Naive B cell (primary cell): Measurements from ENCODE around the gene DCP1B. TPM values are rescaled to one million over a fixed set of nuclear protein-coding genes. Genes with fewer than 3 reads are reported as not detected.
A peak's percentile ranks its signal among the peaks of the same experiment; 100 is the strongest.

Source experiments
- ATAC-seq, 2 donors: fragments of 150-1000 bp; cut with Tn5 transposase; 2 replicates each; pipeline ENCODE4 v1.10.0; 2021; ENCODE audit warnings: low read depth in 2 of 2, mild to moderate bottlenecking in 2 of 2, moderate library complexity in 2 of 2
- DNase-seq: peaks from one replicate; pipeline ENCODE4 v3.0.0; 2022
- H3K27ac Mint-ChIP-seq, 6 donors: one replicate each; pipeline ENCODE4 v1.8.0; 2020 to 2022; ENCODE audit warnings: mild to moderate bottlenecking in 6 of 6, mixed read lengths in 6 of 6, moderate library complexity in 5 of 6, inconsistent platforms in 2 of 6
- H3K27me3 Mint-ChIP-seq, 3 donors: one replicate each; pipeline ENCODE4 v1.8.0; 2021 to 2022; ENCODE audit warnings: mixed read lengths in 3 of 3, mild to moderate bottlenecking in 1 of 3
- H3K36me3 Mint-ChIP-seq, 2 donors: one replicate each; pipeline ENCODE4 v1.8.0; 2020 to 2022; ENCODE audit warnings: mixed read lengths in 2 of 2, inconsistent platforms in 1 of 2, mild to moderate bottlenecking in 1 of 2
- H3K4me1 Mint-ChIP-seq, 3 donors: one replicate each; pipeline ENCODE4 v1.8.0; 2020 to 2022; ENCODE audit warnings: mixed read lengths in 3 of 3, inconsistent platforms in 1 of 3, mild to moderate bottlenecking in 1 of 3, moderate library complexity in 1 of 3
- H3K4me3 Mint-ChIP-seq, 8 donors: one replicate each; pipeline ENCODE4 v1.8.0; 2020 to 2022; ENCODE audit warnings: mild to moderate bottlenecking in 8 of 8, mixed read lengths in 8 of 8, moderate library complexity in 8 of 8, inconsistent platforms in 2 of 8
- H3K9me3 Mint-ChIP-seq, 7 donors: one replicate each; pipeline ENCODE4 v1.8.0; 2020 to 2022; ENCODE audit warnings: mixed read lengths in 7 of 7, mild to moderate bottlenecking in 5 of 7, inconsistent platforms in 2 of 7, moderate library complexity in 1 of 7
- polyA plus RNA-seq, 6 donors: library from polyadenylated mRNA; unstranded; fragments of 300-500 nt; fragmentation: Illumina TruSeq; gene quantifications; one replicate each; pipeline ENCODE4 v1.2.3, GENCODE V29; 2021; ENCODE audit warnings: low read depth in 6 of 6

DCP1B gene
- polyA plus RNA-seq, 6 donors from 2014 or later, result 8.5 to 18.6 (median 15.8) TPM

DNA sequence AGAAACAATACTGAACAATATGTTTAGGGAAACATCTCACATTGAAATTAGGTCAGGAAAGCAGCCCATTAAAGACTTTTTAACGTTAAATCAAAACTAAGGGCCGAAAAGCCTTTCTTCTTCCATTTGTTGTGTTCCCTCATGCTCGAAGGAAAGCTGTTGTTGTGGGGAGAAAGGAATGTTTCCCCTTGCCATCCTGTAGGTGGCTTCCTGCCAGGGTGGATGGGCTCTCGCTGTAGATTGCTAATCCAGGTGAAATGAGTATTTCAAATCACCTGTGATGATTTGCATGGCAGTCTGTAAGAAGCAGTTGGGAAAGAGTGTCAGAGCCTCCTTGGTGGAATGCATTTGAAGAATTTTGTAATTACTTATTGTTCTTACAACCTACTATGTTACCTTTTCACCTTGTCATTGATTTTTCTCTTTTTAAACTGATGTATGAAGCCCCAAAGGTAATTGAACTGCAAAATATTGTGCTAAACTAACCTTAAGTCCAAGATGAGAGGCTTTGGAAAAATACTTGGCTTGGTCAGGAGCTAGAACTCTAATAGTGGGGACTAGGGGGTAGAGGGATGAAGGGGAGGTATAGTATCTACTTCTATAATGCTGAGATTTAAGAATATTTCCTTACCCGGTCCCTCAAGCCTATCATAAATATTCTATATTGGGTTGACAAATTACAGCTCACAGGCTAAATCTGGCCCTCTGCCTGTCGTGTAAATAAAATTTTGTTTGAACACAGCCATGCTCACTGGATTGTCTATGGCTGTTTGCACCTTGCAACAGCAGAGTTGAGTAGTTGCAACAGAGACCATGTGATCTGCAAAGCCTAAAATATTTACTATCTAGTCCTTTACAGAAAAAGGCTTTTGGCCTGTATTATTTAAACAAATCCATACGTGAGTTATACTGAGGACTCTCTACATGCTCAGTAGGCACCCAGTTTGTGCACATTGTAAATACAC, 7.7 kb upstream of the DCP1B start:
- H3K27me3 Mint-ChIP-seq, result peaks cover 1 to 7% (median 4%) of the 10 kb centered on the region in 3 donors
- H3K27ac Mint-ChIP-seq, result peak overlapping the region in 1 of 6 donors; percentile 76
- H3K36me3 Mint-ChIP-seq, result no peaks in the 10 kb centered on the region
- DNase-seq, result no peak
- no peaks in the 10 kb centered on the region for H3K9me3 Mint-ChIP-seq
- no peak for ATAC-seq
- H3K4me3 Mint-ChIP-seq, result no peak overlapping the region
- no peaks in the 10 kb centered on the region for H3K4me1 Mint-ChIP-seq

DNA sequence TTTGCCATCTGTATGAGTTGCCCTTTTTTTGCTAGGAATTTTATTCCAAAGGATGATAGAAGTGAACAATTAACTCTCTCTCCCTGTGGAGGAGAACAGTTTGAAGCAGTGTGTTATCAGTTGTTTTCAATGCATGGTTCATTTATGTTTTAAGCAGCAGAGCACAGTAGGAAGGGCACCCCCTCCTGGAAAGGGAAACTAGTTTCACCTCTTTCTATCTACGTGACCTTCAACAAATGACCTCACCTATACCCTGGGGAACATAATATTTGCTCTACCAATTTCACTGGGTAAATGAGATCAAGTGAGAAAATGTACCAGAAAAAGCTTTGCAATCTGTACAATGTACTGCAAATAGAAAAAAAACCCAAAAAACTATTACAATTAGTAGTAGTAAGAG, 5.4 kb upstream of the DCP1B start:
- peaks cover 0 to under 1% (median under 1%) of the 10 kb centered on the region in 3 donors for H3K4me1 Mint-ChIP-seq
- DNase-seq (no peak), ATAC-seq (peak; percentile 25 to 30)
- H3K9me3 Mint-ChIP-seq, result no peaks in the 10 kb centered on the region
- peaks cover 0 to 6% (median 0%) of the 10 kb centered on the region in 3 donors for H3K27me3 Mint-ChIP-seq
- no peaks in the 10 kb centered on the region for H3K36me3 Mint-ChIP-seq
- no peak overlapping the region for H3K4me3 Mint-ChIP-seq
- no peak overlapping the region for H3K27ac Mint-ChIP-seq

DNA sequence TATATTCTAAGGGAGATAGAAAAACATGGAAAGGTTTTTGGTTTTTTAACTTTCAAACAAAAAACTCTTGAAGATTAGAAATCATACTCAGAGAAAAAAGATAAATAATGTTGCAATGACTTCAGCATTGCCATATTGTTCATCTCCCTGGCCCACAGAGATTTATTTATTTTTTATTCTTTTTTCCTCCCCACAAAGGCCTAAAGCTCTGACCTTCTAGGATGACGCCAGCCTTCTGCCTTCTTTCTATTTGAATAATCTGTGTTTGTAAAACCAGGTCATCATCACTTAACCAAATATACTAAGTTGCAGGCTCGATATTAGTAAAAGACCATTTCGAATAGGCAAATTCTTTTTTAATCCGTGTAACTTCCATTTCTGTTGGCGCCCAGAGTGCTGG, 4.4 kb upstream of the DCP1B start:
- no peak for ATAC-seq
- H3K36me3 Mint-ChIP-seq, result peaks cover 0 to 8% of the 10 kb centered on the region in 2 donors

DNA sequence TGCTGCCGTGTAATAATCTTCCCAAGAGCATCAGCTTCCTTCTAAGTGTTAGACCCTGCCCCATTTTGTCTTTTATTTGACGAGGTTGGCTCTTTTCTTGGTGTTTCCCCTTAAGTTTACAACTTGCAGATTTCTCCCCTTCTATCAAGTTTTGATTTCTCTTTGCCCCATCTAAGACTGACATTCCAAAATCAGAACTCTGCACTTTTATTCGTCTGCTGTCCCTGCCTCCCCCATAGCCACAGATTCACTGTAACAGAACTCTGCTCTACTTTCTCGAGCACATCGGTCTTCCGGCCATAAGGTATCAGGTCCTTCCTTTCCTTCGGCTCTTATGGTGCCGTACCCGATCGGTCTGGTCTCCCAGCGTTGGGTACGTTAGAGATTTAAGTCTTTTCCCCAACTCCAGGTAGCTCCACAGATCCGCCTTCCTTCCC, 563 bp downstream of the DCP1B start:
- Mint-ChIP-seq H3K4me1 (peaks cover 17 to 29% (median 18%) of the 10 kb centered on the region in 3 donors), H3K36me3 (peaks cover 0 to 8% of the 10 kb centered on the region in 2 donors), H3K27ac (peak overlapping the region; percentile 96 to 99 (median 98)), H3K9me3 (no peaks in the 10 kb centered on the region), H3K4me3 (peak overlapping the region; percentile 94 to 100 (median 99)), H3K27me3 (no peaks in the 10 kb centered on the region)
- ATAC-seq, result peak; percentile 24 to 27
- DNase-seq, result no peak

More for the DNA sequence above, 4.4 kb upstream of the DCP1B start:
- peaks cover 0 to 6% (median 0%) of the 10 kb centered on the region in 3 donors for H3K27me3 Mint-ChIP-seq
- H3K4me1 Mint-ChIP-seq, result peaks cover 8 to 10% (median 9%) of the 10 kb centered on the region in 3 donors
- H3K9me3 Mint-ChIP-seq, result no peaks in the 10 kb centered on the region
- DNase-seq, result no peak
- no peak overlapping the region for H3K27ac Mint-ChIP-seq
- H3K4me3 Mint-ChIP-seq, result no peak overlapping the region

DNA sequence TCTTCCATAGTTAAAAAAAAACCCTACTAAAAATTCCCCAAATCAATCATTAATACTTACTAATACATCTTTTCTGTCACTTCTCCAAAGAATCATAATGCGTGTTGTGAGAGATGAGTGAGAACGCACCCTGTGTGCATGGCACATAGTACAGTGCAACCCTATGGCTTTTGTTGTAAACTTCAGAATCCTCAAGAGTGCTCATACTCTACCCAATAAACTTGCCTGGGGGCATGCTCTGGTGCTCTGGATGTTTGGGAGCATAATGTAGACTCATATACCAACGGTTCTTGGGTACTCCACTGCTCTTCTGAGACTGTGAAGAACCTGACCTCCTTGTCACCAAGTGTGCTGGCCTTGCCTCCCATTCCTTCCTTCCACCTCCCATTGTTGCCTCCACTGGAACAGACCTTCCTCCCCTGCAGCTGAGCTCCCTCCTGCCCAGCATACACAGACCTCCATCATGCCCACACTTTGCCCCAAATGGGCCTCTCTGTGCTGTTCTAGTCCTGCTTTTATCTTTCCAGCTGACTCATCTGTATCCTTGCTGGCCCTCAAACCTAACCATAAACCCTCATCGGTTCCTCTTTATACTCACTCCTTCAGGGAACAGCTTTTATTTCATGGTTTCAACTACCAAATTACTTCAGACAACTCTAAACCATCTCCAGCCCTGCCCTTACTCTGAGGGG, 8.9 kb downstream of the DCP1B start:
- Mint-ChIP-seq H3K27me3 (no peaks in the 10 kb centered on the region), H3K27ac (peak overlapping the region in 2 of 6 donors; percentile 50 to 85), H3K36me3 (peaks cover 14 to 32% of the 10 kb centered on the region in 2 donors), H3K4me3 (peak overlapping the region in 1 of 8 donors; percentile 28), H3K4me1 (peaks cover 0 to 14% (median 14%) of the 10 kb centered on the region in 3 donors), H3K9me3 (no peaks in the 10 kb centered on the region)
- ATAC-seq (no peak), DNase-seq (no peak)

DNA sequence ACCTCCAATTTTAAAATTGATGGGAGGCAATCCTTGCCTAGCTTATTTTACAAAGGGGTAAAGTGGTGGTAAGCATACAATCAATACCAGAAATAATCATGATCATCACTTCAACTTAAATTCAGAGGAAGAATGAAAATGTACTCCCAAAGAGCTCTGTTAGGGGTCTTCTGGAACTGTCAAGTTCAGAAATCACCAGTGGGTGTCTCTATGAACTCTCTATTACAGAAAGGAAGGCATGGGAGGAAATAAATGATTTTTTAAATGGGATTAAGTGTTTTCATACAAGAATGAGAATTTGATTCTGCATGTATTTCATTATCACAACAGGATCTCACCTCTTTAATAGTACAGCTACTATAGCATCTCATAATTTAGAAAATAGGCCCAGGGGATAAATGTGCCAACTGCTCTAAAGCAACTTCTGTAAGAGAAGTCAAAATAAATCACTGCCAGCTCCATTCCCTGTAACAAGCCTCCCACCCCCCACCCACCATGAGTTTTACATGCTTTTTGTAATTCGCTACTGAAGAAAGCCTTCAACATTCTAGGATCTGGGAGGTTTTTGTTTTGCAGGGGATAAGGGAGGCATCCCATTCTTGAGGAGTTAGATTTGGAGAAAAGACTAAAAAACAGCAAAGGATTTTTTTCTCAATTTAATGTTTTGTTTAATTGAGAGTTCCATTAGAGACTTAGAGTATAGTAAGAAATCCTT, 9.7 kb downstream of the DCP1B start:
- H3K27ac Mint-ChIP-seq, result no peak overlapping the region
- peaks cover 0 to 14% (median 14%) of the 10 kb centered on the region in 3 donors for H3K4me1 Mint-ChIP-seq
- H3K27me3 Mint-ChIP-seq, result no peaks in the 10 kb centered on the region
- DNase-seq (no peak), ATAC-seq (no peak)
- H3K4me3 Mint-ChIP-seq, result no peak overlapping the region
- peaks cover 14 to 33% of the 10 kb centered on the region in 2 donors for H3K36me3 Mint-ChIP-seq
- no peaks in the 10 kb centered on the region for H3K9me3 Mint-ChIP-seq

DNA sequence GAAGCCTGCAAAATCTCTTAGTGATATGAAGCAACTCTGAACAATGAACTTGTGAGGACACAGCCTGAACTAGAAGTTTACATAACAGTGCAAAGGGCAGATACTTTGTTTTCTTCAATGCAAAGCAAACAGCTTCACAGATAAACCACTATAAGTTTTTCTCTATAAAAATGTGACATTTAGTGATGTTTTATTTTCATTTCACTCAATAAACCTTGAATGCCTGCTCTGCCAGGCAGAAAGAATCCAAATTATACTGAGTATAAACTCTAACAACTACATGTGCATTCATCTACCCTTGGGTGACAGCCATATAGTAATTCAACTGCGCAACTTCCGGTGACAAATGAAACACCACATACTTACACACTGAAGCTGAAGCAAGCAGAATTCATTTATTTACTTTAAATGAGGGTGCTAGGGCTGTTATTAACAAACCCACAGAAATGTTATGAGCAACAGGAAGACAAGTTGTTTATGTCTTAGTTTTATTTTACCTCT, 10.3 kb downstream of the DCP1B start:
- Mint-ChIP-seq H3K27ac (no peak overlapping the region), H3K4me1 (peaks cover 0 to 14% (median 14%) of the 10 kb centered on the region in 3 donors), H3K36me3 (peaks cover 20 to 36% of the 10 kb centered on the region in 2 donors), H3K9me3 (no peaks in the 10 kb centered on the region), H3K27me3 (no peaks in the 10 kb centered on the region), H3K4me3 (no peak overlapping the region)
- DNase-seq, result no peak
- no peak for ATAC-seq

DNA sequence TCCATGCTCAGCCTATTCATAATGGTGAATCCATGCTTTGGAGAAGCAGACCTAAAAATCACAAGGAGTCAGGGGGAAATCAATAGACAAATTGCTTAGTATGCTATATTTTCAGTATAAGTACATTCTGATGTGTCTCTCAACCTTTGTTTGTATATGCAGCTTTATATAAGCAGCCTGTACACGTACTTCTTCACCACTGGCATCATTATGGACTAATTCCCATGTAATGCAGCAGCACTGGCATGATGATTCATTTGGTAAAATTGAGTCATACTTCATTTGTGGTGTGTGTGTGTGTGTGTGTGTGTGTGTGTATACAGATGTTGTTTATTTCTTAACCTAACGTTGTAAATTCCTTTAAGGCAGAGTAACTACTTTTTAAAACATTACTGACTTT, 10.9 kb downstream of the DCP1B start:
- no peaks in the 10 kb centered on the region for H3K9me3 Mint-ChIP-seq
- DNase-seq, result no peak
- H3K27me3 Mint-ChIP-seq, result no peaks in the 10 kb centered on the region
- H3K4me1 Mint-ChIP-seq, result peaks cover 0 to 14% (median 14%) of the 10 kb centered on the region in 3 donors
- ATAC-seq, result no peak
- H3K36me3 Mint-ChIP-seq, result peaks cover 21 to 40% of the 10 kb centered on the region in 2 donors
- no peak overlapping the region for H3K4me3 Mint-ChIP-seq
- no peak overlapping the region for H3K27ac Mint-ChIP-seq

DNA sequence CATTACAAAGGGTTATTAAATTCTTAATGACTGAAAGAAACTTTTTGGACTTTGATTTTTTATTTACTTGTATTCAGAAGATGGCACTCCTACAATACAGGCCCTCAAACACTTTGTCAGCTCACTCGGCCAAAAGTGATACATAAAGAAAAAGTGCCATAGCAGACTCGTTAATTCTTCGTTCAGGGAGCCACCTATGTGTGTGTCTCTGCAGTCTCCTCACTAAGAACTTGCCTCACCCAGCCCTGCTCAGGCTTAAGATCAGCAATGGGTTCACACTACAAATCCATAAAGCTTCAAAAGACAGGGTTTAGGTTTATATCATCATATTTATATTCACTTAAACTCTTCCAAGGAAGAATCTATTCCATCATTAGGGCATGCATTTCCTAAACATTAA, 11.5 kb downstream of the DCP1B start:
- H3K27me3 Mint-ChIP-seq, result no peaks in the 10 kb centered on the region
- H3K36me3 Mint-ChIP-seq, result peaks cover 26 to 44% of the 10 kb centered on the region in 2 donors
- peaks cover 0 to 14% (median 14%) of the 10 kb centered on the region in 3 donors for H3K4me1 Mint-ChIP-seq
- ATAC-seq, result no peak
- no peak overlapping the region for H3K27ac Mint-ChIP-seq
- H3K4me3 Mint-ChIP-seq, result no peak overlapping the region
- DNase-seq, result no peak
- H3K9me3 Mint-ChIP-seq, result peaks cover 0 to 2% (median under 1%) of the 10 kb centered on the region in 7 donors

DNA sequence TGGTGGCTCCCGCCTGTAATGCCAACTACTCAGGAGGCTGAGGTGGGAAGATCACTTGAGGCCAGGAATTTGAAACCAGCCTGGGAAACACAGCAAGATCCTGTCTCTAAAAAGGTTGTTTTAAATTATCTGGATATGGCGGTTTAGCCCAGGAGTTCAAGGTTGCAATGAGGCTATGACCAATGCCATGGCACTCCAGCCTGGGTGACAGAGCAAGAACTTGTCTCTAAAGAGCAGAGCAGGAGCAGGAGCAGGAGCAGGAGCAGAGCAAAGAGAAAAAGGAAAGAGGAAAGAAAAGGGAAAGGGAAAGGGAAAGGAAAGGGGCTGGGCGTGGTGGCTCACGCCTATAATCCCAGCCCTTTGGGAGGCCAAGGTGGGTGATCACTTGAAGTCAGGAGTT, 15.1 kb downstream of the DCP1B start:
- H3K36me3 Mint-ChIP-seq, result peaks cover 45 to 47% of the 10 kb centered on the region in 2 donors
- DNase-seq (no peak), ATAC-seq (no peak)
- H3K27me3 Mint-ChIP-seq, result no peaks in the 10 kb centered on the region
- peaks cover 0 to 28% (median 23%) of the 10 kb centered on the region in 7 donors for H3K9me3 Mint-ChIP-seq
- peaks cover 0 to 5% (median 0%) of the 10 kb centered on the region in 3 donors for H3K4me1 Mint-ChIP-seq
- H3K27ac Mint-ChIP-seq, result peak overlapping the region in 1 of 6 donors; percentile 33
- no peak overlapping the region for H3K4me3 Mint-ChIP-seq

DNA sequence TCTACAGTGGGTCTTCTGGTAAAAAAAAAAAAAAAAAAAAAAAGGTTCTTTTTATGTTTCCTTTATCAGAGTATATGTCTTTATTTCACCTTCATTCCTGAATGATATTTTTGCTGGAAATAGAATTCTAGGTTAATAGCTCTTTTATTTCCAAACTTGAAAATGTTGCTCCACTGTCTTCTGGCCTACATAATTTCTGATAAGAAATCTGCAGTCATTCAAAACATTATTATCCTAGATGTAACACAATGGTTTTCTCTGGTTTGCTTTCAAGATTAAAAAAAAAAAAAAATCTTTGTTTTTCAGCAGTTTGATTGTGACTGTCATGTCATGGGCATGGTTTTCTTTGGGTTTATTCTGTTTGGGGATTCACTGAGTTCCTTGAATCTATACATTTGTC, 19.5 kb downstream of the DCP1B start:
- Mint-ChIP-seq H3K36me3 (peaks cover 51% of the 10 kb centered on the region in 2 donors), H3K4me3 (no peak overlapping the region), H3K9me3 (peaks cover 0 to 33% (median 24%) of the 10 kb centered on the region in 7 donors), H3K4me1 (no peaks in the 10 kb centered on the region), H3K27me3 (no peaks in the 10 kb centered on the region), H3K27ac (no peak overlapping the region)
- DNase-seq, result no peak
- no peak for ATAC-seq

DNA sequence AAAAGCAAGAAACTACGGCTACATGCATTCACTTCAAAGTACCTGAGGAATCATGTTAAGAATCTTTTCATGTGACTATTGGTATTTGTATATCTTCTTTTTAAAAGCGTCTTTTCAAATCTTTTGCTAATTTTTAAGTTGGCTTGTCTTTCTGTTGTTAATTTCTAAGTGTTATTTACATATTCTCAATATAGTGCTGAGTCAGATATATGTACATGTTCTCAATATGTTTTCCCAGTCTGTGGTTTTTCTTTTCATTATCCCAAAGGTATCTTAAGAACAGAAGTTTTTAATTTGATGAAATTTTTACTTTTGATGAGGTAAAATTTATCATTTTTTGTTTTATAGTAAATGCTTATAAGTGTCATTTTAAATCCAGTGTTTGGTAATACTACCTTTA, 24.0 kb downstream of the DCP1B start:
- DNase-seq (no peak), ATAC-seq (no peak)
- peaks cover 17 to 23% of the 10 kb centered on the region in 2 donors for H3K36me3 Mint-ChIP-seq
- H3K27me3 Mint-ChIP-seq, result no peaks in the 10 kb centered on the region
- no peaks in the 10 kb centered on the region for H3K4me1 Mint-ChIP-seq
- H3K27ac Mint-ChIP-seq, result no peak overlapping the region
- no peak overlapping the region for H3K4me3 Mint-ChIP-seq
- H3K9me3 Mint-ChIP-seq, result peaks cover 0 to 17% (median 12%) of the 10 kb centered on the region in 7 donors
